K562 (cell line): ENCODE measurements around the gene CBX4. TPM values are rescaled to one million over a fixed set of nuclear protein-coding genes. Genes with fewer than 3 reads are reported as not detected.

ENCODE experiments used
- BACH1 ChIP-seq: fragments of 200-800 bp; sonication (Bioruptor generic); IDR thresholded peaks from 2 replicates; pipeline ENCODE4 v1.6.1; 2016; ENCODE audit warnings: missing genetic modification characterization, missing compliant biosample characterization
- CCNT2 ChIP-seq: IDR thresholded peaks from 2 replicates; pipeline ENCODE4 v1.6.1; 2011; ENCODE audit warnings: borderline replicate concordance, low read depth, mild to moderate bottlenecking, moderate library complexity, mixed read lengths, low read length; ENCODE audit not compliant: insufficient read length; ENCODE audit errors: extremely low read depth
- CHD2 ChIP-seq: IDR thresholded peaks from 2 replicates; pipeline ENCODE4 v1.6.1; 2011; ENCODE audit warnings: low read depth, low read length
- MGA ChIP-seq: fragments of 450-650 bp; IDR thresholded peaks from 2 replicates; pipeline ENCODE4 v1.6.1; 2016; ENCODE audit warnings: mild to moderate bottlenecking, moderate library complexity
- MNT ChIP-seq, 2 experiments: fragments of 450-650 bp; conservative IDR thresholded peaks; 2 replicates each; pipeline ENCODE4 v1.6.1; 2017; ENCODE audit warnings: mild to moderate bottlenecking in 2 of 2, moderate library complexity in 2 of 2
- POLR2G ChIP-seq: fragments of 200-400 bp; formaldehyde crosslinking; IDR thresholded peaks from 2 replicates; pipeline ENCODE4 v1.6.1; 2017; ENCODE audit warnings: low read depth, mild to moderate bottlenecking, antibody characterized with exemption, low read length, moderate library complexity
- SMARCA4 ChIP-seq: fragments of 450-650 bp; IDR thresholded peaks from 2 replicates; pipeline ENCODE4 v1.6.1; 2016
- polyA plus RNA-seq, 8 experiments: library from polyadenylated mRNA; depleted of rRNA in 4 of 8; stranded (reverse) in 5 of 8; unstranded in 3 of 8; fragments of >200 nt; fragmentation: Nextera tagmentation in 2 of 8; fragmentation: Illumina TruSeq in 1 of 8; extraction: Ambion mirVana in 2 of 8; extraction: Trizol in 1 of 8; gene quantifications; 2 replicates each; pipeline versions ENCODE4 v1.2.1 to v1.2.3, GENCODE V29; 2011 to 2014; ENCODE audit warnings: inconsistent platforms in 1 of 8, missing spikeins in 1 of 8
- total RNA-seq, 7 experiments: library from RNA; depleted of rRNA in 6 of 7; stranded (reverse); fragments of >200 nt in 6 of 7; fragmentation: Illumina TruSeq in 2 of 7; extraction: Trizol in 2 of 7; gene quantifications; 2 replicates each; pipeline versions ENCODE4 v1.2.1 to v1.2.3, GENCODE V29; 2011 to 2021; ENCODE audit warnings: low replicate concordance in 1 of 7

Gene CBX4
- total and polyA plus RNA-seq, 9 of the 15 experiments (the other 6 are each of a cell fraction or from before 2014, with no cell fraction given), result 0.98 to 50.5 (median 10.0) TPM

- peak; percentile 94 for TF ChIP-seq CCNT2
- TF ChIP-seq POLR2G, result peak; percentile 76
- peak; percentile 39 to 48; a peak in 1 of 4 replicates for TF ChIP-seq MNT (conservative IDR thresholded peaks at IDR 0.05)
- peak; percentile 26; the same call in 1 of the 2 replicates for TF ChIP-seq MGA
- 0 out of 2 replicates have a peak, but pooled peaks have one; percentile 13 for TF ChIP-seq CHD2
- peak; percentile 91; the same call in 1 of the 2 replicates for TF ChIP-seq BACH1 (tag)
- TF ChIP-seq SMARCA4, result peak; percentile 57
Observed at GRCh38 chr17:79810130-79811010, 28.9 kb downstream of the CBX4 start (continued).
